Small intestine (tissue), 7 donors: Measurements from ENCODE around the gene MYH11. TPM values are rescaled to one million over a fixed set of nuclear protein-coding genes. Genes with fewer than 3 reads are reported as not detected.
A peak's percentile ranks its signal among the peaks of the same experiment; 100 is the strongest.
"Not testable (repeated sequence)": the region's sequence is repeated elsewhere in the genome, so short reads cannot be mapped to it uniquely, and the experiment has no call there.

Experiments
- DNase-seq, 2 donors: peaks; one replicate each; pipeline versions ENCODE4 v3.0.0 to v3.0.0-alpha.2; 2013
- FAIRE-seq: peaks from 2 replicates; lab custom pipeline; 2012; peaks lifted over from hg19 to GRCh38; lab: Jason Lieb, UNC
- H3K27ac ChIP-seq, 3 donors: one replicate each; pipeline ENCODE4 v1.5.1; 2013; ENCODE audit warnings: low read length in 2 of 3, mild to moderate bottlenecking in 2 of 3, control low read depth in 1 of 3, inconsistent platforms in 1 of 3, low read depth in 1 of 3, moderate library complexity in 1 of 3
- H3K27me3 ChIP-seq, 3 donors: one replicate each; pipeline ENCODE4 v1.6.1; 2013; ENCODE audit warnings: low read length in 3 of 3, inconsistent platforms in 1 of 3; ENCODE audit not compliant: control insufficient read depth in 3 of 3, insufficient read depth in 3 of 3
- H3K36me3 ChIP-seq, 3 donors: one replicate each; pipeline ENCODE4 v1.6.1; 2013; ENCODE audit warnings: low read length in 3 of 3, inconsistent platforms in 1 of 3, low read depth in 1 of 3, mild to moderate bottlenecking in 1 of 3, moderate library complexity in 1 of 3; ENCODE audit not compliant: control insufficient read depth in 3 of 3, insufficient read depth in 2 of 3
- H3K4me1 ChIP-seq, 3 donors: one replicate each; pipeline ENCODE4 v1.6.1; 2013; ENCODE audit warnings: low read length in 2 of 3, inconsistent platforms in 1 of 3, low read depth in 1 of 3, mild to moderate bottlenecking in 1 of 3, moderate library complexity in 1 of 3; ENCODE audit not compliant: control insufficient read depth in 3 of 3, insufficient read depth in 2 of 3
- H3K4me3 ChIP-seq, 3 donors: one replicate each; pipeline ENCODE4 v1.5.1; 2013; ENCODE audit warnings: low read length in 3 of 3, control low read depth in 1 of 3, inconsistent platforms in 1 of 3, low read depth in 1 of 3, mild to moderate bottlenecking in 1 of 3, moderate library complexity in 1 of 3
- H3K9me3 ChIP-seq, 2 donors: one replicate each; pipeline ENCODE4 v1.6.1; 2013; ENCODE audit warnings: low read depth in 1 of 2, low read length in 1 of 2; ENCODE audit not compliant: control insufficient read depth in 2 of 2, insufficient read depth in 1 of 2
- WGBS, 3 donors: extraction: QIAGEN DNeasy Blood & Tissue Kit; methylation state at CpG; one replicate each; pipeline ENCODE4 v1.1.7; 2013; 5-methylcytosine and 5-hydroxymethylcytosine counted together
- polyA plus RNA-seq, 4 donors: library from polyadenylated mRNA; stranded (reverse) in 3 of 4; unstranded in 1 of 4; fragments of 200-250 nt in 3 of 4; fragments of 120-200 nt in 1 of 4; gene quantifications; one replicate each; pipeline versions ENCODE4 v1.2.1 to v1.2.3, GENCODE V29; 2013
- donor health status: healthy with polysubstance abuse.
- donor health status: control.
- donor health status: control.
- donor health status: Bipolar disorder and iron deficiency.
- donor health status: healthy.

MYH11 gene
- polyA plus RNA-seq, 4 donors, result 3.4 to 89.6 (median 22.3) TPM

GRCh38 chr16:15820837-15821236 is 36.0 kb downstream of the MYH11 start:
- FAIRE-seq (no peak), DNase-seq (no peak)
- H3K4me1 ChIP-seq, result no peaks in the 10 kb centered on the region
- 90 to 94% (median 91%) methylated on average over 7 of the region's 7 CpGs for WGBS, 3 donors
- peaks cover 0 to 3% (median 0%) of the 10 kb centered on the region in 3 donors for H3K36me3 ChIP-seq
- H3K27me3 ChIP-seq, result no peaks in the 10 kb centered on the region
- H3K27ac ChIP-seq, result no peak overlapping the region
- H3K9me3 ChIP-seq, result no peaks in the 10 kb centered on the region
- H3K4me3 ChIP-seq, result no peak overlapping the region

- 90 to 100% (median 92%) methylated on average over 2 of the region's 2 CpGs for WGBS, 3 donors
- FAIRE-seq, result no peak
Measured at GRCh38 chr16:15819046-15819445, 37.8 kb downstream of the MYH11 start.

GRCh38 chr16:15817446-15817845 is 39.4 kb downstream of the MYH11 start:
- no peak for DNase-seq
- Histone ChIP-seq H3K36me3 (no peaks in the 10 kb centered on the region), H3K27me3 (no peaks in the 10 kb centered on the region), H3K9me3 (no peaks in the 10 kb centered on the region), H3K27ac (no peak overlapping the region), H3K4me1 (no peaks in the 10 kb centered on the region), H3K4me3 (no peak overlapping the region)
- 58 to 70% (median 61%) methylated on average over 2 of the region's 2 CpGs for WGBS, 3 donors
- no peak for FAIRE-seq

More at GRCh38 chr16:15819046-15819445, 37.8 kb downstream of the MYH11 start:
- no peaks in the 10 kb centered on the region for H3K9me3 ChIP-seq
- DNase-seq, result no peak
- H3K4me3 ChIP-seq, result no peak overlapping the region
- no peaks in the 10 kb centered on the region for H3K4me1 ChIP-seq
- H3K27ac ChIP-seq, result no peak overlapping the region
- H3K27me3 ChIP-seq, result no peaks in the 10 kb centered on the region
- H3K36me3 ChIP-seq, result peaks cover 0 to 3% (median 0%) of the 10 kb centered on the region in 3 donors

GRCh38 chr16:15816228-15816627 is 40.6 kb downstream of the MYH11 start:
- FAIRE-seq (no peak), DNase-seq (no peak)
- Histone ChIP-seq H3K27ac (no peak overlapping the region), H3K4me3 (no peak overlapping the region), H3K36me3 (no peaks in the 10 kb centered on the region), H3K4me1 (no peaks in the 10 kb centered on the region), H3K27me3 (peaks cover 0 to 3% (median 0%) of the 10 kb centered on the region in 3 donors), H3K9me3 (no peaks in the 10 kb centered on the region)

GRCh38 chr16:15812401-15812750 is 44.5 kb downstream of the MYH11 start:
- H3K4me1 ChIP-seq, DNase-seq, H3K9me3 ChIP-seq, H3K4me3 ChIP-seq, H3K36me3 ChIP-seq, H3K27me3 ChIP-seq, H3K27ac ChIP-seq, FAIRE-seq: not testable (repeated sequence)
- WGBS, 3 donors, result 58 to 80% (median 74%) methylated on average over 3 of the region's 3 CpGs

- Histone ChIP-seq H3K27me3 (peaks cover 0 to 9% (median 0%) of the 10 kb centered on the region in 3 donors), H3K4me1 (no peaks in the 10 kb centered on the region), H3K36me3 (no peaks in the 10 kb centered on the region), H3K9me3 (peaks cover 0 to 2% of the 10 kb centered on the region in 2 donors), H3K4me3 (no peak overlapping the region), H3K27ac (no peak overlapping the region)
- DNase-seq (peak; percentile 38 to 53), FAIRE-seq (no peak)
- 23 to 39% (median 25%) methylated on average over 13 of the region's 13 CpGs for WGBS, 3 donors
Measured at GRCh38 chr16:15811481-15812400, 45.1 kb downstream of the MYH11 start.

GRCh38 chr16:15810949-15811348 is 45.9 kb downstream of the MYH11 start:
- Histone ChIP-seq H3K27ac (no peak overlapping the region), H3K36me3 (no peaks in the 10 kb centered on the region)
- FAIRE-seq, result no peak

GRCh38 chr16:15810411-15810810 is 46.4 kb downstream of the MYH11 start:
- Histone ChIP-seq H3K36me3 (no peaks in the 10 kb centered on the region), H3K4me3 (no peak overlapping the region), H3K27me3 (peaks cover 0 to 9% (median 0%) of the 10 kb centered on the region in 3 donors), H3K27ac (no peak overlapping the region), H3K4me1 (no peaks in the 10 kb centered on the region), H3K9me3 (peaks cover 0 to 2% of the 10 kb centered on the region in 2 donors)
- FAIRE-seq (no peak), DNase-seq (no peak)
- WGBS, 3 donors, result 47 to 54% (median 53%) methylated on average over 4 of the region's 4 CpGs

More at GRCh38 chr16:15810949-15811348, 45.9 kb downstream of the MYH11 start:
- Histone ChIP-seq H3K27me3 (peaks cover 0 to 9% (median 0%) of the 10 kb centered on the region in 3 donors), H3K4me3 (no peak overlapping the region), H3K4me1 (no peaks in the 10 kb centered on the region), H3K9me3 (peaks cover 0 to 2% of the 10 kb centered on the region in 2 donors)
- 85 to 96% (median 94%) methylated on average over 3 of the region's 3 CpGs for WGBS, 3 donors
- no peak for DNase-seq
